ENCODE results near the gene FUT6.

The FUT6 gene

DNA sequence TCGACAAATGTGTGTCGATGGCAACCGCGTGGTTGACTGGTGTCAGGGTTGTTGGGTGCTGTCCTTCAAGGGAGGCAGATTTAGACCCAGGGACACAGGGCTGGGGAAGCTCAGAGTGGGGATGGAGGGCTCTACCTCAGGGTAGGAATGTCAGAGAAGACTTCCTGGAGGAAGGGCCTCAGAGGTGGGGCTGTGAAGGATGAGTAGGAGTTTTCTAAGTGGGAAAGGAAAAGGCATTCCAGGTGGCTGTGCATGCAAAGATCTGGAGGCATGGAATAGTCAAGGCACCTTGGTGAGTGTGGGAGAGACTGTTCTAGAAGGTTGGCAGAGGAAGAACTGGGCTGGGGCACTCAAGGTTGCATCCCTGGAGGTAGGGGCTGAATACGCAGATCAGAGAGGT, 32.6 kb downstream of the FUT6 start:
- FAIRE-seq (no peak), DNase-seq (ENCODE audit: low spot score) (no peak)

GRCh38 chr19:5806133-5806489, 33.4 kb downstream of the FUT6 start:
- FAIRE-seq: no peak
- no peak for DNase-seq (ENCODE audit: low spot score)

DNA sequence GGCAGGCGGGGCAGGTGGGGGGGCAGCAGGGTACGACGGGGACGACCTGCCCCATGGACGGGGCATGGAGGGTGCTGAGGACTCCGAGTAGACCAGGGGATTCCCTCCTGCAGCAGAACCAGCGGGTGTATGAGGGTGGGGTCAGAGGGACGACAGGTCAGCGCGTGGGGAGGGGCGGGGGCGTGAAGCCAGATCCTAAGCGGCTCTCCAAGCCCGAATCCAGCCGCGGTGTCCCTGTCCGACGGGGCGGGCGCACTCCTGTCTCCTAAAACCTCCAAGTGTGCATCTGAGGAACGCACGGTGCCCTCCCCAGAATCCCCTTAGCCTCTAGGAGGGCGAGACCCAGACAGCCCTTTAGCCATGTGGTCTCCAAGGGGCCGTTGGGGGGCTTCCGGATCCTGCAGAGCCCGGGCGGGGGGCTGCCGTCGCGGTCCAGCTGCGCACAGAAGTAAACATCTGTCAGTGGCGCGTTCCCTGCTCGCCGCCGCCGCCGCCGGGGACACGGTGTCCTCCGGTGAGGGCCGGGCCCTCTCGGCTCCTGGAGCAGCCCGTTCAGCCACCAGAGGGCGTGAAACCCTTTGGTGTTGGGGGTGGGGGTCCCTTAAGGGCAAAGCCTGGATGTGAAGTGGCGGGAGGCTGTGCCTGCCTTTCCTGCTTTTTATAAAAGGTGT, 33.9 kb downstream of the FUT6 start:
- DNase-seq (ENCODE audit: low spot score) (no peak), FAIRE-seq (no peak)

- DNase-seq (ENCODE audit: low spot score) (no peak), FAIRE-seq (no peak)
Measured at GRCh38 chr19:5804516-5805461, 34.7 kb downstream of the FUT6 start, which contains the start of gene NRTN. TSS of gene NRTN (plus strand) at chr19:5805067. CDS start at chr19:5824166, 19,099 bp downstream.

DNA sequence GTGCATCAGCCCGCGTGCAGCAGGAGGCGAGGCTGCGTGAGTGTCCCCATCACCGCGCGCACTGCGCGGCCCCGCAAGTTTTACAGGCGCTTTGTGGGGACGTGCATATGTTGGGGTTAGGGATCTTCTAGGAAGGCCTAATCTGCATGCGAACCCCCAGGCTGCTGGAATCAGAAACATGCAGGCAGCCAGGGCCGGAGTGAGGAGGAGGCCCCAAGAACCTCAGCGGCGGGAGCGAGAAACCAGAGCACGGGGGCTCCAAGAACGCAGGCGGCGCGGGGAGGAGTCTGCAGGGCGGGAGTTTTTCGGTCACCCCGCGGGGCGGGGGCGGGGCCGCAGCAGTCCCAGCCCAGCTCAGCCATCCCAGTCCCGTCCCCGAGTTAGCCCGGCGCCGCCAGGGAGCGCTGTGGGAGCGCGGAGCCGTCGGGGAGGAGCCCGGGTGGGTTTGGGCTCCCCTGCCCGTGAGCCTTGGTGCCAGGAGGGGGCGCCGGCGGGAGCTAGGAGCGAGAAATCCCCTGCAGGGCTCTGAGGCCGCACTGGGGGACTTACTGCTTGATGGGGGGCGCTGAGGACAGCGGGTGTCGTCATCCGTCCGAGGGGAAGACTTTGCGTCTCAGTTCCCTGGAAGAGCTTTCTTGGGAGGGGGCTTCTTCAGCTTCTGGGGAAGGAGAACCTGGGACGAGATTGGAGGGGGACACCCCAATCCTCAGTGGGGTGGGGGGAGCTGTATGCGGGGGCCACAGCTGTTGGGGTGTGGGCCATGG, 35.6 kb downstream of the FUT6 start:
- DNase-seq (ENCODE audit: low spot score) (peak; percentile 70), FAIRE-seq (no peak)

DNA sequence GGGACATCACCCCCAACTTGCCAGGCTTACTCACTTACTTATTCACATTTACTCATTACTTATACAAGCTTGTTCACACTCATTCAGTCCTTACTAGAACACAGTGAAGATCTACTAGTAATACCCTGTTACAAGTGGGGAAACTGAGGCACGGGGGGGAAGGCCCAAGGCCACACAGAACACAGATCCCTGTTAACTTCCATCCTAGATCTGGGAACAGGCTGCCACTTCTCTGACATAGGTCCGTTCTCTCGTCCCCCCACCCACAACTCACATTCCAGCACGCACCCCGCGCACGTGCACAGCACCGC, 36.1 kb downstream of the FUT6 start:
- no peak for DNase-seq (ENCODE audit: low spot score)
- FAIRE-seq: no peak

- DNase-seq (ENCODE audit: low spot score): no peak
Measured at GRCh38 chr19:5801796-5802619, 37.5 kb downstream of the FUT6 start.

GRCh38 chr19:5800361-5801270, 38.9 kb downstream of the FUT6 start:
- no peak for DNase-seq (ENCODE audit: low spot score)
- FAIRE-seq: no peak

More at GRCh38 chr19:5801796-5802619, 37.5 kb downstream of the FUT6 start:
- no peak for FAIRE-seq

GRCh38 chr19:5799247-5800241, 40.0 kb downstream of the FUT6 start:
- DNase-seq (ENCODE audit: low spot score) (no peak), FAIRE-seq (no peak)

DNA sequence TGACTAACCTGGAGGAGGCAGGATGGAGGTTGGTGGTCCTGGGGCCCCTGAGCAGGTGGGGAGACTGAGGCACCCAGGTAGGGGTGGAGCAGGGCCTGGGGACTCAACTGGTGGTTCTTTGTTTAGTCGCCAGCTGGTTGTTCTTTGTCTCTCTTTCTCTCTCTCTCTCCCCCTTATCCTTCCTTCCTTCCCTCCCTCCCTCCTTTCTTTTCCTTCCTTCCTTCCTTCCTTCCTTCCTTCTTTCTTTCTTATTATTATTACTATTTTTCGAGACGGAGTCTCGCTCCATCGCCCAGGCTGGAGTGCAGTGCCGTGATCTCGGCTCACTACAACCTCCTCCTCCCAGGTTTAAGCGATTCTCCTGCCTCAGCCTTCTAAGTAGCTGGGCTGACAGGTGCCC, 41.3 kb downstream of the FUT6 start:
- FAIRE-seq (no peak), DNase-seq (ENCODE audit: low spot score) (no peak)

GRCh38 chr19:5795382-5795919, 44.1 kb downstream of the FUT6 start:
- FAIRE-seq (no peak), DNase-seq (ENCODE audit: low spot score) (no peak)

- FAIRE-seq (no peak), DNase-seq (ENCODE audit: low spot score) (no peak)
Measured at GRCh38 chr19:5793188-5793587, 46.3 kb downstream of the FUT6 start.

DNA sequence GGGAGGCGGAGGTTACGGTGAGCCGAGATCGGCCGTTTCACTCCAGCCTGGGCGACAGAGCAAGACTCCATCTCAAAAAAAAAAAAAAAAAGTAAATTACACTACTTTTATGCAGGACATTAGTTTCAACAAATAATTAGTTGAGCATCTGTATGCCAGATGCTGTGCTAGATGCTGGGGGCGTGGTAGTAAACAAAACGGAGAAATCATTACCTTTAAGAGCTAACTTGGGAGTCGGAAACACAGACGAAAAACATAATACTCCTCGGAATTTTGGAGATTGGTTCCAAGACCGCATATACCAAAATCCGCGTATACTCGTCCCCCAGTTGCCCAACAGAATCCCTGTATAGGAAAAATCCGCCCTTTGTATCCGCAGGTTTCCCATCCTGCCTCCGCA, 47.3 kb downstream of the FUT6 start:
- FAIRE-seq: no peak

GRCh38 chr19:5790559-5791520, 48.7 kb downstream of the FUT6 start, which contains the start of gene DUS3L:
TSS of gene DUS3L (minus strand) at chr19:5791163. CDS start at chr19:5791141, 22 bp downstream.
- peak; percentile 94 for DNase-seq (ENCODE audit: low spot score)
- peak; percentile 86 for FAIRE-seq

More for the DNA sequence above, 47.3 kb downstream of the FUT6 start:
- no peak for DNase-seq (ENCODE audit: low spot score)

- DNase-seq (ENCODE audit: low spot score): no peak
Measured at GRCh38 chr19:5789886-5790558, 49.5 kb downstream of the FUT6 start.

DNA sequence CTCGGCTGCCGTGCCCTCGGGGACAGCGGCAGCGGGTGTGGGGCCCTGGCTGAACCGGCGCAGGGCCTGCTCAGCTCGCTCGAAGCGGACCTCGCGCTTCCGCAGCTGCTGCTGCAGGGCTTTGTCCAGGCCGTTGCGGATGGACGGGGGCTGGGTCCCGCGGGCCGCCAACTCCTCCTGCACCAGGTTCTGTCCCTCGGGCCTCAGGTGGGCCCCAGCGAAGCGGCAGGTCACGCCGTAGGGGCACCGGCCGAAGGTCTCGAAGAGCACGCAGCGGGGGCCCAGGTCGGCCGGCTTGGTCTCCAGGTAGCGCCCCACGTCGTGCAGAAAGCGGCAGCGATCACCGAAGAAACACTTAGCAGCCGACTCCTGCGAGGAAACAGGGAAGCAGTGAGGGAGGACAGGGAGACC, 50.1 kb downstream of the FUT6 start:
- no peak for FAIRE-seq
- DNase-seq (ENCODE audit: low spot score): no peak

More at GRCh38 chr19:5789886-5790558, 49.5 kb downstream of the FUT6 start:
- no peak for FAIRE-seq

DNA sequence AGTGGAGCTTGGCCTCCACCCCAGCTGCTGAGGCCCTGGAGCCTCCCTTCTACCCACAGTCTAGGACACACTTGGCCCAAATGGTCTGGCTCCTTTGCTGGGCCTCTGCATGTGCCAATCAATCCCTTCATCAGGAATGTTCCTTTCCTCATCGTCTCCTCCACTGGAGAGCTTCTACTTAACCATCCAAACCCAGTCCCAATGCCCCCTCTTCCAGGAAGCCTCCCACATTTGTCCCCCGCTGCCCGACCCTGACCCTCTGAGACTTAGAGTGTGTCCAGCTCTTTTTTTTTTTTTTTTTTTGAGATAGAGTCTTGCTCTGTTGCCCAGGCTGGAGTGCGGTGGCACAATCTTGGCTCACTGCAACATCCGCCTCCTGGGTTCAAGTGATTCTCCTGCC, 51.1 kb downstream of the FUT6 start:
- DNase-seq (ENCODE audit: low spot score) (no peak), FAIRE-seq (no peak)

All from RCC 7860 (cell line).